Endodermal cell (in vitro differentiated cells): ENCODE results near the gene DLGAP5. TPM values are rescaled to one million over a fixed set of nuclear protein-coding genes. Genes with fewer than 3 reads are reported as not detected.

Experiments
- DNase-seq: peaks from one replicate; pipeline ENCODE4 v3.0.0-alpha.2; 2017
- H3K27ac ChIP-seq: 2 replicates; pipeline ENCODE4 v1.5.1; 2013; ENCODE audit warnings: mild to moderate bottlenecking, low read depth, low read length, moderate library complexity
- H3K27me3 ChIP-seq: 2 replicates; pipeline ENCODE4 v1.6.1; 2013; ENCODE audit warnings: mild to moderate bottlenecking, low read length, moderate library complexity; ENCODE audit not compliant: insufficient read depth, control insufficient read depth, poor library complexity, severe bottlenecking
- H3K36me3 ChIP-seq: 2 replicates; pipeline ENCODE4 v1.7.0; 2013; ENCODE audit warnings: mild to moderate bottlenecking, low read length, moderate library complexity; ENCODE audit not compliant: control insufficient read depth, insufficient read depth
- H3K4me1 ChIP-seq: one replicate; pipeline ENCODE4 v1.7.0; 2013; ENCODE audit warnings: low read length; ENCODE audit not compliant: control insufficient read depth, insufficient read depth
- H3K4me3 ChIP-seq: 2 replicates; pipeline ENCODE4 v1.5.1; 2013; ENCODE audit warnings: mild to moderate bottlenecking, low read length, moderate library complexity
- H3K9ac ChIP-seq: 2 replicates; pipeline ENCODE4 v1.6.1; 2013; ENCODE audit warnings: mild to moderate bottlenecking, low read length, moderate library complexity; ENCODE audit not compliant: poor library complexity, severe bottlenecking; ENCODE audit errors: extremely low read depth
- H3K9me3 ChIP-seq: 2 replicates; pipeline ENCODE4 v1.6.1; 2013; ENCODE audit warnings: mild to moderate bottlenecking, low read length, moderate library complexity; ENCODE audit not compliant: control insufficient read depth
- H3K27ac Mint-ChIP-seq: 2 replicates; pipeline ENCODE4 v1.8.0; 2020; ENCODE audit warnings: mixed read lengths
- H3K27me3 Mint-ChIP-seq: 2 replicates; pipeline ENCODE4 v1.8.0; 2021; ENCODE audit warnings: mild to moderate bottlenecking, mixed read lengths; ENCODE audit not compliant: insufficient read depth
- H3K36me3 Mint-ChIP-seq: 2 replicates; pipeline ENCODE4 v1.8.0; 2020; ENCODE audit warnings: low read depth, mixed read lengths
- H3K4me1 Mint-ChIP-seq: 2 replicates; pipeline ENCODE4 v1.8.0; 2020; ENCODE audit warnings: mixed read lengths
- H3K4me3 Mint-ChIP-seq: 2 replicates; pipeline ENCODE4 v1.8.0; 2020; ENCODE audit warnings: mild to moderate bottlenecking, moderate library complexity, mixed read lengths
- H3K9me3 Mint-ChIP-seq: 2 replicates; pipeline ENCODE4 v1.8.0; 2020; ENCODE audit warnings: mild to moderate bottlenecking, mixed read lengths
- WGBS, 2 experiments: methylation state at CpG; one replicate each; pipeline versions ENCODE4 v1.1.5 to v1.1.7; 2013; ENCODE audit warnings: missing lambda C conversion rate in 2 of 2, mixed read lengths in 1 of 2; ENCODE audit not compliant: insufficient coverage in 1 of 2, insufficient read length in 1 of 2; 5-methylcytosine and 5-hydroxymethylcytosine counted together
- total RNA-seq, 2 donors: library from RNA; stranded (reverse); fragmentation: NEBNext Ultra II Directional in 1 of 2; extraction: Animal tissue kit (Norgen Biotek cat#: 25700) in 1 of 2; gene quantifications; 2 replicates in 1 of 2; 3 replicates in 1 of 2; pipeline ENCODE4 v1.2.1, GENCODE V29; 2021
- TF ChIP-seq, protein P1 (sequence below): fragments of 200-600 bp; sonication (generic); conservative IDR thresholded peaks from 2 replicates; pipeline ENCODE4 v1.5.0; 2021; ENCODE audit warnings: antibody characterized with exemption, mild to moderate bottlenecking

The DLGAP5 gene
- total RNA-seq, 2 donors from 2014 or later, result 71.1 to 112 TPM

- H3K36me3 Mint-ChIP-seq, result no peaks in the 10 kb centered on the region
Measured at GRCh38 chr14:55118761-55119160, 72.6 kb downstream of the DLGAP5 start.

DNA sequence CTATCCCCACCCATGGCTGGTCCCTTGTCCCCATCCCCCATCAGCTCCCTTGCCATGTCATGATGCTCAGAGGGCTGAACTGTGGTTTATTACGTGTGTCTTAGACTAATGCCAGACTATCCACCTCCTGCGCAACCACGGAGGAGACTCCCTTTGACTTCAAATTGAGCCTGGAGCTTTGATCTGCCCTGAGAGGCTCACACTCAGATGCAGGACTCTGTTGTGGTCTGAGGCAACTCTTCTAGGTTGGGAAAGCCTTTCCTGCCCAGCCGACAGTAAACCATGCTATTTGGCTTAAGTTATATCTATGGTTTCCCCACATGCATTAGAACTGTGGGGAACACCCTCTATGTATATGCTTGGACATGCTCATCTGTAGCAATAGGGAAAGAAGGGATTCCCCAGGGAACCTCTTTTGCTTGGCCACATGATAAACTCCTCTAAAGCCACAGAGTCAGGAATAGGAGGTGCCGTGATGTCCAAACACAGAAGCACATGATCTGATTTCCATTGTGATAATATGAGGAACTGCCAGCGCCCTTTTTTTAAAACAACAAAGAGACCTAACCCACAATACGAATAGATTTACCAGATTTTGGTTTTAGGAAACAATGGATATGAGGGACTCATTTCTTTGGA, 73.5 kb downstream of the DLGAP5 start:
- Mint-ChIP-seq H3K9me3 (no peaks in the 10 kb centered on the region), H3K27ac (no peak overlapping the region), H3K4me1 (peaks cover 44% of the 10 kb centered on the region), H3K4me3 (no peak overlapping the region), H3K27me3 (peaks cover 6% of the 10 kb centered on the region), H3K36me3 (no peaks in the 10 kb centered on the region)
- no peak for DNase-seq
- TF ChIP-seq, protein P1, sequence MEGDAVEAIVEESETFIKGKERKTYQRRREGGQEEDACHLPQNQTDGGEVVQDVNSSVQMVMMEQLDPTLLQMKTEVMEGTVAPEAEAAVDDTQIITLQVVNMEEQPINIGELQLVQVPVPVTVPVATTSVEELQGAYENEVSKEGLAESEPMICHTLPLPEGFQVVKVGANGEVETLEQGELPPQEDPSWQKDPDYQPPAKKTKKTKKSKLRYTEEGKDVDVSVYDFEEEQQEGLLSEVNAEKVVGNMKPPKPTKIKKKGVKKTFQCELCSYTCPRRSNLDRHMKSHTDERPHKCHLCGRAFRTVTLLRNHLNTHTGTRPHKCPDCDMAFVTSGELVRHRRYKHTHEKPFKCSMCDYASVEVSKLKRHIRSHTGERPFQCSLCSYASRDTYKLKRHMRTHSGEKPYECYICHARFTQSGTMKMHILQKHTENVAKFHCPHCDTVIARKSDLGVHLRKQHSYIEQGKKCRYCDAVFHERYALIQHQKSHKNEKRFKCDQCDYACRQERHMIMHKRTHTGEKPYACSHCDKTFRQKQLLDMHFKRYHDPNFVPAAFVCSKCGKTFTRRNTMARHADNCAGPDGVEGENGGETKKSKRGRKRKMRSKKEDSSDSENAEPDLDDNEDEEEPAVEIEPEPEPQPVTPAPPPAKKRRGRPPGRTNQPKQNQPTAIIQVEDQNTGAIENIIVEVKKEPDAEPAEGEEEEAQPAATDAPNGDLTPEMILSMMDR, result no peak
- H3K27ac ChIP-seq, result no peak overlapping the region
- WGBS, 2 experiments, result 95 to 97% methylated on average over 6 to 7 of the region's 7 CpGs
- no peaks in the 10 kb centered on the region for H3K9me3 ChIP-seq
- H3K4me1 ChIP-seq, result peaks cover 21% of the 10 kb centered on the region
- no peak overlapping the region for H3K4me3 ChIP-seq
- no peak overlapping the region for H3K9ac ChIP-seq
- H3K27me3 ChIP-seq, result no peaks in the 10 kb centered on the region
- no peaks in the 10 kb centered on the region for H3K36me3 ChIP-seq

More at GRCh38 chr14:55118761-55119160, 72.6 kb downstream of the DLGAP5 start:
- H3K27me3 ChIP-seq, result no peaks in the 10 kb centered on the region
- DNase-seq, result no peak
- no peak overlapping the region for H3K27ac ChIP-seq
- no peaks in the 10 kb centered on the region for H3K9me3 ChIP-seq
- Mint-ChIP-seq H3K27ac (no peak overlapping the region), H3K9me3 (no peaks in the 10 kb centered on the region), H3K27me3 (peaks cover 6% of the 10 kb centered on the region), H3K4me1 (peaks cover 44% of the 10 kb centered on the region), H3K4me3 (no peak overlapping the region)
- no peak overlapping the region for H3K4me3 ChIP-seq
- no peaks in the 10 kb centered on the region for H3K36me3 ChIP-seq
- H3K4me1 ChIP-seq, result peaks cover 21% of the 10 kb centered on the region
- H3K9ac ChIP-seq, result no peak overlapping the region
- TF ChIP-seq, protein P1, result no peak
- WGBS, 2 experiments, result 92 to 100% methylated on average over 2 to 3 of the region's 3 CpGs

GRCh38 chr14:55116246-55117030, 74.9 kb downstream of the DLGAP5 start:
- H3K9me3 ChIP-seq, result no peaks in the 10 kb centered on the region
- H3K9me3 Mint-ChIP-seq, result no peaks in the 10 kb centered on the region
- TF ChIP-seq, protein P1, result no peak
- H3K27ac Mint-ChIP-seq, result no peak overlapping the region
- no peak for DNase-seq
- H3K27ac ChIP-seq, result no peak overlapping the region
- no peaks in the 10 kb centered on the region for H3K36me3 ChIP-seq
- H3K4me1 Mint-ChIP-seq, result peaks cover 33% of the 10 kb centered on the region
- H3K9ac ChIP-seq, result no peak overlapping the region
- H3K4me3 ChIP-seq, result no peak overlapping the region
- H3K4me1 ChIP-seq, result peaks cover 15% of the 10 kb centered on the region
- no peaks in the 10 kb centered on the region for H3K27me3 ChIP-seq
- 75 to 82% methylated on average over 7 to 11 of the region's 11 CpGs for WGBS, 2 experiments
- no peaks in the 10 kb centered on the region for H3K36me3 Mint-ChIP-seq
- no peak overlapping the region for H3K4me3 Mint-ChIP-seq
- peaks cover 4% of the 10 kb centered on the region for H3K27me3 Mint-ChIP-seq
